GM19467 (cell line): ENCODE measurements around the gene CATSPER2.
"Not testable (repeated sequence)": the region's sequence is repeated elsewhere in the genome, so short reads cannot be mapped to it uniquely, and the experiment has no call there.

Experiments used
- ATAC-seq: cut with Tn5 transposase; IDR thresholded peaks from one replicate; pipeline ENCODE4 v1.9.1; 2021; ENCODE audit warnings: mild to moderate bottlenecking, moderate library complexity; ENCODE audit not compliant: unreplicated experiment

The CATSPER2 gene

DNA sequence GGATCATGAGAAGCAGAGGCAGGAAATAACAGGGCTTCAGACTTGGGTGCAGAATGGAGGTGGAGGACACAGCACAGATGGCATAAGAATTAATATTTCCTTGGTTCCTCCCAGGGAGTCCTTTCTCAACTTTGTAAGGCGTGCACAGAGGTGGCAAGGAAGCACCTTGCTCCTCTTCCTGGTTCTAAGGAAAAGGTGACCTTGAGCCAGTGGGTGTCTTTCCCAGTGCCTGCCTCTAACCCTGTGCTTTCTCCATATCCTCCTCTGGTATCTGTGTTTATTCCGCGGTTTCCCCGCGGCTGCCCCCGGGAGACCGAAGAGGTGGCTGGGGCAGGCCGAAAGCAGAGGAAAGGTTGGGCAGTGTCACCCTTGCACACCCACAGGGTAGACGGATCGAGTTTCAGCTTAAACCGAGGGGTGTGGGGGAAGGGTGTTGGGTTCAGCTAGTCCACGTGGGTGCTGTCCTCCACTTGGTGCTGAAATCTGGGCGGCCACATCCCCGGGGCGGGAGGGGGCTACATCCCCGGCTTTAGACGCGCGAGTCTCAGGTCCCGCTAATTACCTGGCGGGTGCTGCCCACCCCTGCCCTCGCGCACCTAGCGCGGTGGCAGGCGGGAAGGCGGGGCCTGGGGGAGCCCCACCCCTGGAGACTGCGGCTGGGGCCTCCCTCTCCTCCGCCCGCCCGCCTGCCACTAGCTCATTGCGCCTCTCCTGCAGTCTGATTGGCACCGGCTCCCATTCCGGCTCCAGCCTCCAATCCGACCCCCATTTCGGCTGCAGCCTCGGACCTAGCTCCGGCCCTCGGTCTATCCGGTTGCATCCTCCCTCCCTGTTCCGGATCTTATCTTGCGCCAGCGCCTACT lies 55.1 kb downstream of the CATSPER2 start, which contains the start of gene CKMT1B:
Gene CKMT1B, plus strand, starts transcription at position 700 of the 863 bp plus-strand sequence. CDS start 192 bp downstream, outside the sequence.
- ATAC-seq, result not testable (repeated sequence)

DNA sequence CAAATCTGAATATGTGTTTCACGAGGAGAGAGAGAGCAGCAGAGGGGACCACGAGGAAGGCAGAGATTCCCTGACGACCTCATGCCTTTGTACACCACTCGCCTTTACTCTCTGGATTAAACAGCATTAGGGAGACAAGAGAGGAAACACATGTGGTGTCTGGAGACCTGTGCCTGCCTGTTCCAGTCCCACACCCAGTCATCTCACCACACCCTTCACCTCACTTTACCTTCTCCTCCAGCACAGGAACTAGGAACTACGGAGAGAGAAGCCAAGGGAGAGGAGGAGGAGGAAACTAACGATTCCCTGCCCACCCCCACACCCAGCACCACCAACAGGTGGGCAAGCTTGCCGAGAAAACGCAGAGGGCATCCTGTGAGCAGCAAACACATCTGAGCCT lies 55.8 kb downstream of the CATSPER2 start:
- ATAC-seq, result not testable (repeated sequence)

DNA sequence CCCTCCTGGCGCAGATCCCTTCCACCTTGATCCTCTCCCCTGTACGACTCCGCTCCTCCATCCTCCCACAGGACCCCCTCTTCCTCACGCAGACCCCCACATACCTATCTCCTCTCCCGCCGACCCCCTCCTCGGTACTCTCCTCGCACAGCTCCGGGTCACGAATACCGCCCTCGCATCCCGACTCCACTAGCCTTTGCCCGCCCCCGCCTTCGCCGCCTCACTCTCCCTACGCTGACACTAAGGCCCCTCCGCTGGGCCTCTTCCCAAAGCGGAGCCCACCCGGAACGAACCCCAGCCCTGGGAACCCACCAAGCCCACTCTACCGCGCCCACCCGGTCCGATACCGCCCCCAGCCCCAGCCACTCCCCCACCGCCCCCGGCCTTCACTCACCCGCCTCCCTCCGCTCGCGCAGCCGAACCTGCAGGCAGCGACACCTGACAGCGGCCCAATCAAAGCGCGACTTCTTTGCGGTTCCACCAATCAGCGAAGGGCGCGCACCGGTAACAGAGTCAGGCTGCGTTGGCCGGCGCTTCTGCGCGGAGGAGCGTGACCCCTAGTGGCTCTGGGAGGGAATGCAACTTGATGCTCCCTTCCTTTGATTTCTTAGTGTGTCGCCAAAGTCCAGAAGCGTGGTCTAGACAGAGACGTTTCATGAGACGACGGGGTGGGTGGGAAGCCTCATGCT lies 58.7 kb downstream of the CATSPER2 start, which contains the start of gene PPIP5K1:
Gene PPIP5K1, minus strand, starts transcription at position 431 of the 689 bp plus-strand sequence. CDS start 5,704 bp downstream, outside the sequence.
- ATAC-seq, result peak; percentile 97
